ENCODE data around the gene TSHR. TPM values are rescaled to one million over a fixed set of nuclear protein-coding genes. Genes with fewer than 3 reads are reported as not detected.
A peak's percentile ranks its signal among the peaks of the same experiment; 100 is the strongest.

TSHR gene
- total and polyA plus RNA-seq, 2 experiments from 2014 or later = 0.83 TPM; not detected in 1

- Histone ChIP-seq H3K4me2 (no peak overlapping the region), H3K4me3 (no peak overlapping the region), H3K27me3 (no peaks in the 10 kb centered on the region), H3K79me2 (no peaks in the 10 kb centered on the region), H4K20me1 (ENCODE audit: insufficient read depth, poor library complexity, severe bottlenecking) (no peaks in the 10 kb centered on the region), H3K9me2 (replicated peaks; ENCODE audit: insufficient read depth) (no peaks in the 10 kb centered on the region), H2AFZ (no peak overlapping the region), H3K36me3 (replicated peaks; ENCODE audit: insufficient read depth, low read depth) (no peaks in the 10 kb centered on the region), H3K9me3 (ENCODE audit: low read depth) (no peaks in the 10 kb centered on the region), H3K4me1 (ENCODE audit: insufficient read depth) (peaks cover 4% of the 10 kb centered on the region), H3K27ac (no peak overlapping the region)
- no peak for DNase-seq (ENCODE audit: low spot score)
- WGBS (ENCODE audit: low lambda C conversion rate, missing lambda C conversion rate) = 90% methylated on average over 7 of the region's 7 CpGs
- TF ChIP-seq EZH2phosphoT487 (IDR thresholded peaks at IDR 0.05; ENCODE audit: low read depth, severe bottlenecking, unreplicated experiment) (no peak), CTCF (IDR thresholded peaks at IDR 0.05; ENCODE audit: poor library complexity) (no peak), EZH2 (IDR thresholded peaks at IDR 0.05; ENCODE audit: borderline replicate concordance) (no peak)
Observed at GRCh38 chr14:80981673-80982072, 26.3 kb downstream of the TSHR start.

- no peak for TF ChIP-seq EZH2 (IDR thresholded peaks at IDR 0.05; ENCODE audit: borderline replicate concordance)
- no peak for TF ChIP-seq CTCF (IDR thresholded peaks at IDR 0.05; ENCODE audit: poor library complexity)
- TF ChIP-seq EZH2phosphoT487 (IDR thresholded peaks at IDR 0.05; ENCODE audit: low read depth, severe bottlenecking, unreplicated experiment) = no peak
- DNase-seq (ENCODE audit: low spot score) = no peak
- H3K79me2 ChIP-seq = no peaks in the 10 kb centered on the region
- no peak overlapping the region for H3K4me2 ChIP-seq
- no peaks in the 10 kb centered on the region for H4K20me1 ChIP-seq (ENCODE audit: insufficient read depth, poor library complexity, severe bottlenecking)
- H3K36me3 ChIP-seq (replicated peaks; ENCODE audit: insufficient read depth, low read depth) = no peaks in the 10 kb centered on the region
- H3K4me3 ChIP-seq = no peak overlapping the region
- H3K9me3 ChIP-seq (ENCODE audit: low read depth) = no peaks in the 10 kb centered on the region
- H3K27ac ChIP-seq = no peak overlapping the region
- H3K9me2 ChIP-seq (replicated peaks; ENCODE audit: insufficient read depth) = no peaks in the 10 kb centered on the region
- no peaks in the 10 kb centered on the region for H3K27me3 ChIP-seq
- H3K4me1 ChIP-seq (ENCODE audit: insufficient read depth) = no peaks in the 10 kb centered on the region
- WGBS (ENCODE audit: low lambda C conversion rate, missing lambda C conversion rate) = 63% methylated on average over 2 of the region's 2 CpGs
- H2AFZ ChIP-seq = no peak overlapping the region
Observed at GRCh38 chr14:80982711-80983110, 27.3 kb downstream of the TSHR start.

- Histone ChIP-seq H3K9me2 (replicated peaks; ENCODE audit: insufficient read depth) (no peaks in the 10 kb centered on the region), H3K4me1 (ENCODE audit: insufficient read depth) (no peaks in the 10 kb centered on the region), H3K4me2 (peak overlapping the region; percentile 43), H3K36me3 (replicated peaks; ENCODE audit: insufficient read depth, low read depth) (no peaks in the 10 kb centered on the region), H3K27me3 (peaks cover 13% of the 10 kb centered on the region), H3K9me3 (ENCODE audit: low read depth) (no peaks in the 10 kb centered on the region), H3K79me2 (no peaks in the 10 kb centered on the region), H3K4me3 (no peak overlapping the region), H4K20me1 (ENCODE audit: insufficient read depth, poor library complexity, severe bottlenecking) (no peaks in the 10 kb centered on the region), H2AFZ (no peak overlapping the region), H3K27ac (no peak overlapping the region)
- DNase-seq (ENCODE audit: low spot score) = peak; percentile 85
- TF ChIP-seq CTCF (IDR thresholded peaks at IDR 0.05; ENCODE audit: poor library complexity) = peak; percentile 93
- TF ChIP-seq EZH2 (IDR thresholded peaks at IDR 0.05; ENCODE audit: borderline replicate concordance) = no peak
- WGBS (ENCODE audit: low lambda C conversion rate, missing lambda C conversion rate) = 29% methylated on average over 6 of the region's 6 CpGs
Observed at GRCh38 chr14:80987235-80988032, 32.0 kb downstream of the TSHR start.
